GM13977 (cell line): ENCODE results near the gene CXCR1.
"Not testable (repeated sequence)": the region's sequence is repeated elsewhere in the genome, so short reads cannot be mapped to it uniquely, and the experiment has no call there.

Source experiments
- DNase-seq: peaks from one replicate; pipeline ENCODE4 v3.0.0; 2012; ENCODE audit warnings: low spot score
- CTCF ChIP-seq: IDR thresholded peaks from 2 replicates; pipeline ENCODE4 v1.5.1; 2012; ENCODE audit warnings: mild to moderate bottlenecking, control low read depth; ENCODE audit not compliant: insufficient read depth; ENCODE audit errors: extremely low read depth, missing control alignments
- in situ Hi-C: fragments of 300-500 bp; cut with MboI; formaldehyde crosslinking; loops from one replicate; pipeline ENCODE4 v1.12.0; 2022; ENCODE audit warnings: low sequenced_read_pairs, low pct_unique_long_range_greater_than_20kb, mixed read lengths, inconsistent platforms; ENCODE audit not compliant: unreplicated experiment

CXCR1 gene

DNA sequence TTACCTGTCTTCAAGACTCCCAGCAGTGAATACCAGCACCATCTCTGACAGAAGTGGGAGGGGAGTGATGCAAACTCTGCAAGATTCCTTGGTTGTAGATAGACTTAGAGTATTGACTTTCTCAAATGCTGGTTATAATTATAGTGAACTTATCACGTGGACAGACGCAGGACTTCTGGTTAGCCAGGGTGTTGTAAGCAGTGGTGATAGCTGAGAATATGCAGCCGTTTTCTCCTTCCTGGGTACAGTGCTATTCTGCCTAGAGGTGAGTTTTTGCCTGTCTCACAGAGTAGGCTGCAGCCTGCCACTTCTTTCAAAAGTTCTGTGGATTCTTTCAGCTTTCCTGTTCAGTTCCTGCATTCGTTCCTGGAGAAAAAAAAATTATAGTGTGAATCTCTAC lies 41.7 kb downstream of the CXCR1 start:
- no peak for DNase-seq
- no peak for TF ChIP-seq CTCF
- in situ Hi-C loops = no loop called here

DNA sequence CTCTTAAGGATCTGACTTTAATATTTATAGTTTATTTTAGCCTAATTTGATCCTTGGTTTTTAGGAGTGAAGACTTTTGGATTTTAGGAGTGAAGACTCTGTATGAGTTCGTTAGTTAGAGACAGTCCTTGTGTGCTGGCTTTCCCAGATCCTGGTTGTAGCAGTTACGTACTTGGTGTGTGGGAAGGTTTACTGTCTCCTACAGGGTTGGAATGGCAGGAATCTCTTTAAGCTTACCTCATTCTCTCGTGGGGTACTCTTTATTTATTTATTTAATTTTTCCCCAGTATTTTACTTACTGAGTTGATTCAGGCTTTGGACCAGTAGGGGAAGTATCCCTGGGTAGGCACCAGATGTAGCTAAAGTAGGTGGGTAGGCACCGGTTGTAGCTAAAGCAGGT lies 42.8 kb downstream of the CXCR1 start:
- no peak for DNase-seq

GRCh38 chr2:218122286-218122685 lies 44.5 kb downstream of the CXCR1 start:
- in situ Hi-C loops, DNase-seq: not testable (repeated sequence)

More for the DNA sequence above, 42.8 kb downstream of the CXCR1 start:
- no peak for TF ChIP-seq CTCF
- in situ Hi-C loops = no loop called here

GRCh38 chr2:218121789-218122188 lies 45.0 kb downstream of the CXCR1 start:
- in situ Hi-C loops, DNase-seq: not testable (repeated sequence)
